A549 (cell line): ENCODE results near the gene NDNF. TPM values are rescaled to one million over a fixed set of nuclear protein-coding genes. Genes with fewer than 3 reads are reported as not detected.

Experiments
- ATAC-seq, 2 experiments: fragments of 200-7000 bp in 1 of 2; fragments of >200 bp in 1 of 2; cut with Nextera tagmentation in 1 of 2; cut with Tn5 transposase in 1 of 2; 3 replicates each; pipeline versions ENCODE4 v1.8.0 to v1.9.1; 2018 to 2020; ENCODE audit warnings: mild to moderate bottlenecking in 1 of 2, moderate library complexity in 1 of 2
- CTCF ChIA-PET: fragments of 300-600 bp; sonication (Branson Sonifier 250); formaldehyde crosslinking; extraction: SDS; loops from one replicate; lab custom pipeline; 2021; ENCODE audit warnings: antibody characterized with exemption, inconsistent platforms; lab: Yijun Ruan, JAX
- POLR2A ChIA-PET: fragments of 350-600 bp; formaldehyde crosslinking; extraction: SDS; loops from one replicate; lab custom pipeline; 2021; ENCODE audit warnings: antibody characterized with exemption, inconsistent platforms; lab: Yijun Ruan, JAX
- DNase-seq, 2 experiments: peaks; one replicate each; pipeline versions ENCODE4 v3.0.0 to v3.0.0-alpha.2; 2011 to 2016; ENCODE audit warnings: low read depth in 1 of 2, low spot score in 1 of 2
- FAIRE-seq: peaks from 2 replicates; lab custom pipeline; 2011; peaks lifted over from hg19 to GRCh38; lab: Jason Lieb, UNC
- H3K27ac ChIP-seq, 2 experiments: fragments of >200 bp; sonication (Bioruptor Twin); formaldehyde crosslinking; 3 replicates each; pipeline ENCODE4 v1.5.1; 2016 to 2017
- H3K4me1 ChIP-seq: fragments of >200 bp; sonication (Bioruptor Twin); formaldehyde crosslinking; 3 replicates; pipeline ENCODE4 v1.6.1; 2016
- H3K4me2 ChIP-seq: fragments of >200 bp; sonication (Bioruptor Twin); formaldehyde crosslinking; 3 replicates; pipeline ENCODE4 v1.6.1; 2016
- H3K4me3 ChIP-seq: fragments of >200 bp; sonication (Bioruptor Twin); formaldehyde crosslinking; 3 replicates; pipeline ENCODE4 v1.5.1; 2016
- H3K9me3 ChIP-seq: fragments of >200 bp; sonication (Bioruptor Twin); formaldehyde crosslinking; 3 replicates; pipeline ENCODE4 v1.6.1; 2016
- ATOH8 ChIP-seq: fragments of 250-450 bp; sonication (Bioruptor Pico); IDR thresholded peaks from 2 replicates; pipeline ENCODE4 v1.5.0; 2020; ENCODE audit warnings: low read depth, mild to moderate bottlenecking, moderate library complexity
- BHLHE40 ChIP-seq: IDR thresholded peaks from 2 replicates; pipeline ENCODE4 v1.6.1; 2012; ENCODE audit warnings: low read depth, low read length, inconsistent platforms
- CHD2 ChIP-seq: fragments of 150-350 bp; IDR thresholded peaks from 2 replicates; pipeline ENCODE4 v1.6.1; 2014; ENCODE audit warnings: low read length; ENCODE audit not compliant: partially characterized antibody
- CHD4 ChIP-seq: fragments of 200-600 bp; sonication (generic); IDR thresholded peaks from 2 replicates; pipeline ENCODE4 v1.6.1; 2016; ENCODE audit warnings: antibody characterized with exemption, mild to moderate bottlenecking, borderline replicate concordance
- EHF ChIP-seq: fragments of 250-450 bp; sonication (Bioruptor Pico); IDR thresholded peaks from 2 replicates; pipeline ENCODE4 v1.5.0; 2020; ENCODE audit warnings: mild to moderate bottlenecking
- ESRRA ChIP-seq: fragments of 150-350 bp; IDR thresholded peaks from 2 replicates; pipeline ENCODE4 v1.6.1; 2014; ENCODE audit warnings: mild to moderate bottlenecking, low read length, borderline replicate concordance
- HEYL ChIP-seq: fragments of 250-450 bp; sonication (Bioruptor Pico); IDR thresholded peaks from 2 replicates; pipeline ENCODE4 v1.8.0; 2021; ENCODE audit warnings: mild to moderate bottlenecking, moderate library complexity
- HOXA7 ChIP-seq: fragments of 250-450 bp; sonication (Bioruptor Pico); IDR thresholded peaks from 2 replicates; pipeline ENCODE4 v1.5.0; 2020; ENCODE audit warnings: mild to moderate bottlenecking, moderate library complexity
- HOXB13 ChIP-seq: fragments of 250-450 bp; sonication (Bioruptor Pico); IDR thresholded peaks from 2 replicates; pipeline ENCODE4 v1.5.0; 2020; ENCODE audit warnings: low read depth, mild to moderate bottlenecking, moderate library complexity
- HOXB5 ChIP-seq: fragments of 250-450 bp; sonication (Bioruptor Pico); IDR thresholded peaks from 2 replicates; pipeline ENCODE4 v1.5.0; 2020; ENCODE audit warnings: mild to moderate bottlenecking, moderate library complexity
- JUN ChIP-seq, 2 experiments: fragments of >200 bp; sonication (Bioruptor Twin); formaldehyde crosslinking; IDR thresholded peaks; 2 replicates in 1 of 2; 3 replicates in 1 of 2; pipeline ENCODE4 v1.6.1; 2016 to 2017
- KDM1A ChIP-seq: fragments of 200-600 bp; sonication (generic); IDR thresholded peaks from 2 replicates; pipeline ENCODE4 v1.6.1; 2016; ENCODE audit warnings: low read depth, mild to moderate bottlenecking
- KDM5A ChIP-seq: fragments of 200-600 bp; sonication (generic); IDR thresholded peaks from 2 replicates; pipeline ENCODE4 v1.6.1; 2016; ENCODE audit warnings: antibody characterized with exemption, mild to moderate bottlenecking
- MYC ChIP-seq: IDR thresholded peaks from 2 replicates; pipeline ENCODE4 v1.6.1; 2012; ENCODE audit warnings: mild to moderate bottlenecking, inconsistent platforms, low read length, improper control_type of control experiment, borderline replicate concordance
- PHF8 ChIP-seq: fragments of 200-600 bp; sonication (generic); IDR thresholded peaks from 2 replicates; pipeline ENCODE4 v1.6.1; 2016; ENCODE audit warnings: low read depth, mild to moderate bottlenecking, antibody characterized with exemption, moderate library complexity, borderline replicate concordance
- POLR2AphosphoS2 ChIP-seq: conservative IDR thresholded peaks from 2 replicates; pipeline ENCODE4 v1.6.1; 2012; ENCODE audit warnings: low read length, improper control_type of control experiment, inconsistent platforms
- RAD21 ChIP-seq, 2 experiments: fragments of >200 bp in 1 of 2; sonication (Bioruptor Twin) in 1 of 2; formaldehyde crosslinking in 1 of 2; IDR thresholded peaks in 1 of 2; conservative IDR thresholded peaks in 1 of 2; 2 replicates in 1 of 2; 3 replicates in 1 of 2; pipeline ENCODE4 v1.6.1; 2012 to 2018; ENCODE audit warnings: inconsistent platforms in 1 of 2
- RARB ChIP-seq: fragments of 250-450 bp; sonication (Bioruptor Pico); IDR thresholded peaks from 2 replicates; pipeline ENCODE4 v1.8.0; 2021; ENCODE audit warnings: mild to moderate bottlenecking, moderate library complexity
- TFCP2L1 ChIP-seq: fragments of 250-450 bp; sonication (Bioruptor Pico); IDR thresholded peaks from 2 replicates; pipeline ENCODE4 v1.5.0; 2021; ENCODE audit warnings: mild to moderate bottlenecking
- TP53 ChIP-seq: fragments of 250-450 bp; sonication (Bioruptor Pico); IDR thresholded peaks from 2 replicates; pipeline ENCODE4 v1.5.0; 2021; ENCODE audit warnings: mild to moderate bottlenecking, moderate library complexity
- ZFP36 ChIP-seq: fragments of 450-650 bp; IDR thresholded peaks from 2 replicates; pipeline ENCODE4 v1.6.1; 2014; ENCODE audit warnings: borderline replicate concordance; ENCODE audit not compliant: partially characterized antibody
- ZSCAN20 ChIP-seq: fragments of 250-450 bp; sonication (Bioruptor Pico); IDR thresholded peaks from 2 replicates; pipeline ENCODE4 v1.8.0; 2022; ENCODE audit warnings: mild to moderate bottlenecking, moderate library complexity
- WGBS: methylation state at CpG from one replicate; pipeline ENCODE4 v1.1.6; 2017; ENCODE audit errors: missing lambda C conversion rate; 5-methylcytosine and 5-hydroxymethylcytosine counted together
- polyA plus RNA-seq, 4 experiments: library from polyadenylated mRNA; depleted of rRNA in 3 of 4; stranded (reverse); fragments of >200 nt; fragmentation: RNase III in 1 of 4; extraction: RNeasy Plus Mini Kit Qiagen cat#74134 plus additional on column Dnase treatment in 1 of 4; gene quantifications; 2 replicates in 3 of 4; 3 replicates in 1 of 4; pipeline ENCODE4 v1.2.3, GENCODE V29; 2011 to 2017

Gene NDNF
- polyA plus RNA-seq, 2 of the 4 experiments (the other 2 are of a cell fraction): not detected

- Histone ChIP-seq H3K27ac (no peak overlapping the region), H3K4me1 (no peaks in the 10 kb centered on the region), H3K4me2 (no peak overlapping the region), H3K4me3 (no peak overlapping the region), H3K9me3 (no peaks in the 10 kb centered on the region)
- ChIA-PET POLR2A (no interaction called here), CTCF (no interaction called here)
- FAIRE-seq: no peak
- no peak for DNase-seq
- ATAC-seq: no peak
- TF ChIP-seq CHD2: no peak
- WGBS: 51% methylated on average over 5 of the region's 5 CpGs
Measured at GRCh38 chr4:121062521-121062920, 9.8 kb downstream of the NDNF start.

DNA sequence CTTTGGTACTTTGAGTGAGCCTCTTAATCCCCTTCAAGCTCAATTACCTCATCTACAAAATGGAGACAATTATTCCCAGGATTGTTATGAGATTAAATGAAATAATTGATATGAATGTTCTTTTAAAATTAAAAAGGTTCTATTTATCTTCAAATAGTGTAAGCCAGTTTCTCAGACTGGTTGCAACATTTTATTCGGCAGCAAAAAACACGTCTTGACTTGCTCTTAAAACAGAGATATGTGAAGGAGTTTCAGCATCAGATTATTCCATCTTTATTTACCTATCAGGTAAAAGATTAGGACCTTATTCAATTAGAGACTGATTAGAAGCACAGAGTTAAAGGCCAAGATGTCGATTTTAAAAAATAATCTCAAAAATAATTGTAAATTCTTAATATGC, 10.5 kb downstream of the NDNF start:
- ChIA-PET CTCF (no interaction called here), POLR2A (no interaction called here)
- Histone ChIP-seq H3K9me3 (no peaks in the 10 kb centered on the region), H3K27ac (no peak overlapping the region), H3K4me3 (no peak overlapping the region), H3K4me2 (no peak overlapping the region)
- no peak for ATAC-seq
- FAIRE-seq: no peak
- 49% methylated on average over 3 of the region's 3 CpGs for WGBS
- TF ChIP-seq HOXB5 (CRISPR knock-in tag) (no peak), HEYL (CRISPR knock-in tag) (no peak), JUN (IDR thresholded peaks at IDR 0.05) (no peak), HOXA7 (CRISPR knock-in tag) (no peak), MYC (no peak), KDM5A (no peak), RAD21 (conservative IDR thresholded peaks at IDR 0.05 in 1 of 2, IDR thresholded peaks at IDR 0.05 in 1 of 2) (no peak), RARB (CRISPR knock-in tag) (no peak), CHD4 (no peak), ZSCAN20 (CRISPR knock-in tag) (no peak), ATOH8 (CRISPR knock-in tag) (no peak), PHF8 (no peak), ESRRA (no peak), ZFP36 (no peak), HOXB13 (CRISPR knock-in tag) (no peak)
- TF ChIP-seq, all 56 proteins: peak for 0
- H3K4me1 ChIP-seq: no peaks in the 10 kb centered on the region
- DNase-seq: no peak

GRCh38 chr4:121061215-121061614, 11.1 kb downstream of the NDNF start:
- TF ChIP-seq TP53 (CRISPR knock-in tag) (no peak), KDM1A (no peak), POLR2AphosphoS2 (no peak), HOXB13 (CRISPR knock-in tag) (no peak), EHF (CRISPR knock-in tag) (no peak)
- POLR2A ChIA-PET: no interaction called here
- DNase-seq: no peak
- CTCF ChIA-PET: no interaction called here
- 53% methylated on average over 12 of the region's 12 CpGs for WGBS
- Histone ChIP-seq H3K27ac (no peak overlapping the region), H3K4me2 (no peak overlapping the region), H3K9me3 (no peaks in the 10 kb centered on the region), H3K4me1 (no peaks in the 10 kb centered on the region), H3K4me3 (no peak overlapping the region)
- no peak for ATAC-seq
- FAIRE-seq: no peak

DNA sequence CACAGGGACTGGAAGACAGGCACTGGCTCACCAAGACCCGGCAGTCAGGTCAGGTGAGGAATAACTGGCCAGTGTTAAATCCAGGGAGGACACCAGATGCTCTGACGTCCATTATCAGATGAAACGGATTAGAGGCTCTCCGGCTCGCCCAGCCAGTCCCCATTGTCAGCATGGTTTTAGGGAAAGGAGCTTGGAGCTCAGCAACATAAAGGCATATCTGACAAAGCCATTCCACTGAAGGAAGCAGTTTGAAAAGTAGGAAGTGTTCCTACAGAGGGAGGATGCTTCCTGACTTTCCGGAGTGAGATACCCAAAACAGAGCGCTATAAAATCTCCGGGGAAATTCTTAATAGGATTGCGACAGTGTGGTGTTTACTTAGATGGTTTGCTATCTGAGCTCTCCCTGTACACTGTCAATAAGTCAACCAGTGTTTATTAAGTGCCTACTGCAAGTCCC, 14.8 kb downstream of the NDNF start:
- 6% methylated on average over 7 of the region's 9 CpGs for WGBS
- CTCF ChIA-PET: no interaction called here
- H3K27ac ChIP-seq: no peak overlapping the region
- no peak for FAIRE-seq
- no peaks in the 10 kb centered on the region for H3K4me1 ChIP-seq
- POLR2A ChIA-PET: no interaction called here
- 0 out of 6 replicates have a peak, but pooled peaks of 1 of the 2 experiments have one; percentile 33 for ATAC-seq
- no peak for DNase-seq
- no peak for TF ChIP-seq HOXB13 (CRISPR knock-in tag)
- TF ChIP-seq BHLHE40: no peak
- no peak for TF ChIP-seq KDM1A
- TF ChIP-seq TFCP2L1 (CRISPR knock-in tag): no peak
- no peak for TF ChIP-seq RAD21 (conservative IDR thresholded peaks at IDR 0.05 in 1 of 2, IDR thresholded peaks at IDR 0.05 in 1 of 2)
- no peaks in the 10 kb centered on the region for H3K9me3 ChIP-seq
- no peak overlapping the region for H3K4me3 ChIP-seq
- H3K4me2 ChIP-seq: peak overlapping the region; percentile 23; the same call in 1 of the 3 replicates
